H1 (cell line): Measurements from ENCODE around the gene YY1AP1. TPM values are rescaled to one million over a fixed set of nuclear protein-coding genes. Genes with fewer than 3 reads are reported as not detected.

Source experiments
- CTCF ChIA-PET: fragments of 300-600 bp; sonication (Branson Sonifier 250); formaldehyde crosslinking; loops from one replicate; lab custom pipeline; 2021; ENCODE audit not compliant: partially characterized antibody; lab: Charles Lee
- POLR2A ChIA-PET: fragments of 300-600 bp; sonication (Branson Sonifier 250); formaldehyde crosslinking; loops from one replicate; lab custom pipeline; 2021; ENCODE audit warnings: inconsistent platforms; ENCODE audit not compliant: partially characterized antibody; lab: Charles Lee
- DNase-seq, 2 experiments: peaks; one replicate each; pipeline versions ENCODE4 v3.0.0 to v3.0.0-alpha.2; 2010 to 2022; ENCODE audit warnings: low spot score in 2 of 2, low read depth in 1 of 2, mixed read lengths in 1 of 2
- FAIRE-seq: peaks from 2 replicates; lab custom pipeline; 2011; peaks lifted over from hg19 to GRCh38; lab: Jason Lieb, UNC
- H2AFZ ChIP-seq: 2 replicates; pipeline ENCODE4 v1.8.1; 2012; ENCODE audit warnings: low read length, inconsistent platforms
- H2AK5ac ChIP-seq: 2 replicates; pipeline ENCODE4 v1.6.1; 2013; ENCODE audit warnings: low read depth, low read length
- H2BK120ac ChIP-seq: replicated peaks from 2 replicates; pipeline ENCODE3; 2013; ENCODE audit warnings: low read depth, low read length, inconsistent platforms
- H2BK12ac ChIP-seq: 2 replicates; pipeline ENCODE4 v1.6.1; 2013; ENCODE audit warnings: low read depth, low read length
- H2BK15ac ChIP-seq: 2 replicates; pipeline ENCODE4 v1.6.1; 2013; ENCODE audit warnings: low read length
- H2BK20ac ChIP-seq: 2 replicates; pipeline ENCODE4 v1.6.1; 2013; ENCODE audit warnings: low read length
- H2BK5ac ChIP-seq: 2 replicates; pipeline ENCODE4 v1.6.1; 2013; ENCODE audit warnings: low read depth, low read length
- H3K14ac ChIP-seq: 2 replicates; pipeline ENCODE4 v1.6.1; 2013; ENCODE audit warnings: inconsistent platforms; ENCODE audit not compliant: insufficient read length
- H3K18ac ChIP-seq: 2 replicates; pipeline ENCODE4 v1.6.1; 2013; ENCODE audit warnings: low read length; ENCODE audit errors: extremely low read depth
- H3K23ac ChIP-seq: 2 replicates; pipeline ENCODE4 v1.6.1; 2013; ENCODE audit warnings: inconsistent platforms; ENCODE audit not compliant: insufficient read length
- H3K23me2 ChIP-seq: 2 replicates; pipeline ENCODE4 v1.6.1; 2013; ENCODE audit warnings: low read depth, low read length
- H3K27ac ChIP-seq: 2 replicates; pipeline ENCODE4 v1.6.1; 2011; ENCODE audit warnings: low read depth, low read length, inconsistent platforms
- H3K27me3 ChIP-seq, 4 experiments: replicated peaks in 1 of 4; 1 replicate in 1 of 4; 2 replicates in 3 of 4; pipeline versions ENCODE4 v1.6.1 to v1.8.1; 2011 to 2013; ENCODE audit warnings: low read length in 3 of 4, mild to moderate bottlenecking in 3 of 4, inconsistent platforms in 2 of 4, mixed read lengths in 2 of 4, moderate library complexity in 1 of 4; ENCODE audit not compliant: control insufficient read depth in 3 of 4, insufficient read depth in 3 of 4; ENCODE audit errors: extremely low read depth in 1 of 4
- H3K36me3 ChIP-seq, 4 experiments: 2 replicates each; pipeline versions ENCODE4 v1.6.1 to v1.8.1; 2011 to 2013; ENCODE audit warnings: mild to moderate bottlenecking in 4 of 4, low read length in 3 of 4, moderate library complexity in 2 of 4, control low read depth in 1 of 4, inconsistent platforms in 1 of 4; ENCODE audit not compliant: insufficient read depth in 4 of 4, control insufficient read depth in 2 of 4
- H3K4ac ChIP-seq: replicated peaks from 2 replicates; pipeline ENCODE3; 2013; ENCODE audit warnings: low read length, low read depth, mixed read lengths, inconsistent platforms; ENCODE audit not compliant: insufficient read length
- H3K4me1 ChIP-seq, 4 experiments: replicated peaks in 1 of 4; 1 replicate in 1 of 4; 2 replicates in 3 of 4; pipeline versions ENCODE4 v1.6.1 to v1.8.1; 2011 to 2013; ENCODE audit warnings: low read length in 3 of 4, inconsistent platforms in 2 of 4, mixed read lengths in 1 of 4; ENCODE audit not compliant: insufficient read depth in 4 of 4, control insufficient read depth in 3 of 4
- H3K4me2 ChIP-seq, 2 experiments: 2 replicates each; pipeline versions ENCODE4 v1.6.1 to v1.8.1; 2011 to 2013; ENCODE audit warnings: low read depth in 2 of 2, low read length in 2 of 2, control low read depth in 1 of 2, inconsistent platforms in 1 of 2, mild to moderate bottlenecking in 1 of 2; ENCODE audit not compliant: insufficient read depth in 1 of 2
- H3K4me3 ChIP-seq, 4 experiments: fragments of 200-600, 300-600 bp in 1 of 4; sonication (generic), shearing (Covaris generic), sonication (Bioruptor Twin) in 1 of 4; 2 replicates each; pipeline versions ENCODE4 v1.5.1 to v1.8.1; 2011 to 2016; ENCODE audit warnings: low read length in 4 of 4, low read depth in 3 of 4, control low read depth in 2 of 4, inconsistent platforms in 2 of 4, mild to moderate bottlenecking in 2 of 4, mixed read lengths in 1 of 4, moderate library complexity in 1 of 4; ENCODE audit not compliant: insufficient read depth in 2 of 4; ENCODE audit errors: extremely low read depth in 1 of 4
- H3K56ac ChIP-seq: replicated peaks from 2 replicates; pipeline ENCODE3; 2013; ENCODE audit warnings: low read depth, mild to moderate bottlenecking, mixed read lengths, low read length, inconsistent platforms; ENCODE audit not compliant: insufficient read length
- H3K79me1 ChIP-seq: 2 replicates; pipeline ENCODE4 v1.6.1; 2013; ENCODE audit warnings: low read depth, low read length, control low read depth
- H3K79me2 ChIP-seq, 2 experiments: 2 replicates each; pipeline versions ENCODE4 v1.6.1 to v1.8.1; 2012 to 2013; ENCODE audit warnings: low read length in 2 of 2, mild to moderate bottlenecking in 2 of 2, inconsistent platforms in 1 of 2; ENCODE audit not compliant: insufficient read depth in 2 of 2, control insufficient read depth in 1 of 2
- H3K9ac ChIP-seq, 4 experiments: replicated peaks in 1 of 4; 1 replicate in 1 of 4; 2 replicates in 3 of 4; pipeline versions ENCODE4 v1.6.1 to v1.8.1; 2011 to 2013; ENCODE audit warnings: low read depth in 3 of 4, low read length in 3 of 4, control low read depth in 2 of 4, mild to moderate bottlenecking in 2 of 4, moderate library complexity in 2 of 4, inconsistent platforms in 1 of 4; ENCODE audit errors: extremely low read depth in 1 of 4
- H3K9me3 ChIP-seq, 2 experiments: 2 replicates each; pipeline versions ENCODE4 v1.6.1 to v1.8.1; 2012 to 2013; ENCODE audit warnings: mild to moderate bottlenecking in 2 of 2, moderate library complexity in 2 of 2, control low read depth in 1 of 2, inconsistent platforms in 1 of 2, low read depth in 1 of 2, low read length in 1 of 2, mixed read lengths in 1 of 2; ENCODE audit not compliant: insufficient read depth in 2 of 2
- H4K20me1 ChIP-seq, 2 experiments: replicated peaks in 1 of 2; 2 replicates each; pipeline versions ENCODE3 to v1.8.1; 2011 to 2013; ENCODE audit warnings: inconsistent platforms in 2 of 2, low read length in 2 of 2, mild to moderate bottlenecking in 1 of 2; ENCODE audit not compliant: insufficient read depth in 2 of 2, control insufficient read depth in 1 of 2
- H4K5ac ChIP-seq: 2 replicates; pipeline ENCODE4 v1.6.1; 2013; ENCODE audit warnings: low read length, low read depth, mixed read lengths, inconsistent platforms; ENCODE audit not compliant: insufficient read length
- H4K8ac ChIP-seq: 2 replicates; pipeline ENCODE4 v1.8.0; 2013; ENCODE audit warnings: mild to moderate bottlenecking, moderate library complexity, low read length, inconsistent platforms; ENCODE audit not compliant: insufficient read depth; ENCODE audit errors: extremely low read depth
- H4K91ac ChIP-seq: replicated peaks from 2 replicates; pipeline ENCODE3; 2013; ENCODE audit warnings: low read length, mixed read lengths, inconsistent platforms; ENCODE audit not compliant: insufficient read length
- TBP ChIP-seq: IDR thresholded peaks from 2 replicates; pipeline ENCODE4 v1.6.1; 2011; ENCODE audit warnings: low read depth, low read length, improper control_type of control experiment
- WGBS, 2 experiments: shearing (Covaris generic) in 1 of 2; methylation state at CpG; one replicate each; pipeline versions ENCODE4 v1.1.6 to v1.1.7; 2013 to 2015; ENCODE audit warnings: low lambda C conversion rate in 2 of 2, mixed read lengths in 2 of 2, inconsistent platforms in 1 of 2, low coverage in 1 of 2, missing lambda C conversion rate in 1 of 2; ENCODE audit not compliant: insufficient replicate concordance in 2 of 2, insufficient coverage in 1 of 2, insufficient read length in 1 of 2; ENCODE audit errors: extremely low coverage in 1 of 2, missing lambda C conversion rate in 1 of 2; 5-methylcytosine and 5-hydroxymethylcytosine counted together
- polyA plus RNA-seq, 7 experiments: library from polyadenylated mRNA; depleted of rRNA in 3 of 7; stranded (reverse) in 5 of 7; unstranded in 2 of 7; fragments of >200 nt in 5 of 7; fragments of 200-250 nt in 2 of 7; gene quantifications; 1 replicate in 5 of 7; 2 replicates in 1 of 7; 4 replicates in 1 of 7; pipeline versions ENCODE4 v1.2.1 to v1.2.3, GENCODE V29; 2011 to 2013; ENCODE audit warnings: missing spikeins in 2 of 7, mixed read lengths in 2 of 7
- total RNA-seq: library from RNA; stranded (reverse); fragmentation: NEBNext Ultra II Directional; extraction: Animal tissue kit (Norgen Biotek cat#: 25700); gene quantifications from 2 replicates; pipeline ENCODE4 v1.2.1, GENCODE V29; 2021

The YY1AP1 gene
- total and polyA plus RNA-seq, 2 of the 8 experiments (the other 6 are each of a cell fraction or from before 2014, with no cell fraction given): 44.2 to 48.6 TPM

DNA sequence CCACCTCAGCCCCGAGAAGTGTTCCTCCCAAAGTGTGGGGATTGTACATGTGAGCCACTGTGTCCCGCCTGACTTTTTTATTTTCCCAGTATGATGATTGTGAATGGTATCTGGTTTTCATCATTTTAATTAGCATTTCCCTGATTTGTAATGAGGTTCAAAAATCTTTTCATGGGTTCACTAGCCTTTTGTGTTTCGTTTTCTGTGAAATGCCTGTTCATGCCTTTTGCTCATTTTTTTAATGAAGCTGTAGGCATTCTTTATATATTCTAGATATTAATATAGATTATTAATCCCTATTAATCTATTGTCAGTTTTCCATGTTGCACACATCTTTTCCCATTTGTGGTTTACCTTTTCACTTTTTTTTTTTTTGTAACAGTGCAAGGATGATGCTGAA lies 20.8 kb upstream of the YY1AP1 start:
- ChIA-PET POLR2A (interaction anchor here (0.6 kb wide), 1 partner anchor 107 kb away, joined by 3 read pairs; no protein-coding TSS in a partner anchor), CTCF (interaction anchor here (1.0 kb wide), 1 partner anchor 62 kb away, joined by 3 read pairs; no protein-coding TSS in a partner anchor)
- H4K5ac ChIP-seq: no peak overlapping the region
- no peak overlapping the region for H2BK12ac ChIP-seq
- no peak for FAIRE-seq
- H4K91ac ChIP-seq: no peak overlapping the region
- H3K4me2 ChIP-seq: no peak overlapping the region
- peaks cover 2% of the 10 kb centered on the region for H3K79me1 ChIP-seq
- peaks cover 0 to 28% of the 10 kb centered on the region in 2 experiments; a peak in 2 of 4 replicates for H3K79me2 ChIP-seq
- no peak overlapping the region for H3K4me3 ChIP-seq
- no peak overlapping the region for H3K56ac ChIP-seq
- H3K14ac ChIP-seq: no peak overlapping the region
- H4K20me1 ChIP-seq: no peaks in the 10 kb centered on the region
- H3K18ac ChIP-seq: no peak overlapping the region
- H2BK120ac ChIP-seq: no peak overlapping the region
- no peak overlapping the region for H2BK15ac ChIP-seq
- no peak overlapping the region for H2AFZ ChIP-seq
- H3K4me1 ChIP-seq: no peaks in the 10 kb centered on the region
- TF ChIP-seq TBP: no peak
- no peak for DNase-seq
- peaks cover 0 to 8% (median 3%) of the 10 kb centered on the region in 4 experiments; a peak in 3 of 8 replicates for H3K36me3 ChIP-seq
- H3K4ac ChIP-seq: no peak overlapping the region
- H3K9ac ChIP-seq: no peak overlapping the region
- H3K23ac ChIP-seq: no peak overlapping the region
- WGBS, 2 experiments: 92% methylated on average over 3 of the region's 3 CpGs; no CpG with 5 or more reads in 1 of the 2 experiments
- no peak overlapping the region for H2BK20ac ChIP-seq
- no peak overlapping the region for H3K27ac ChIP-seq
- H3K27me3 ChIP-seq: no peaks in the 10 kb centered on the region
- H2AK5ac ChIP-seq: no peak overlapping the region
- H3K23me2 ChIP-seq: no peaks in the 10 kb centered on the region
- no peaks in the 10 kb centered on the region for H3K9me3 ChIP-seq
- no peak overlapping the region for H2BK5ac ChIP-seq
- H4K8ac ChIP-seq: no peak overlapping the region
